ENCODE results near the gene ZDHHC20. TPM values are rescaled to one million over a fixed set of nuclear protein-coding genes. Genes with fewer than 3 reads are reported as not detected.

Gene ZDHHC20
- total RNA-seq, 1 donor from 2014 or later, result 110 TPM

- H3K4me3 Mint-ChIP-seq (ENCODE audit: low read depth), result no peak overlapping the region
- no peaks in the 10 kb centered on the region for H3K27me3 Mint-ChIP-seq
- no peaks in the 10 kb centered on the region for H3K9me3 Mint-ChIP-seq (ENCODE audit: low read depth)
- H3K4me1 Mint-ChIP-seq (ENCODE audit: low read depth), result peaks cover 12% of the 10 kb centered on the region
- H3K36me3 Mint-ChIP-seq (ENCODE audit: insufficient read depth), result no peaks in the 10 kb centered on the region
- no peak for TF ChIP-seq CTCF (IDR thresholded peaks at IDR 0.05; ENCODE audit: unreplicated experiment)
- DNase-seq (ENCODE audit: low spot score, unreplicated experiment), result no peak
- H3K27ac Mint-ChIP-seq, result no peak overlapping the region
Observed at GRCh38 chr13:21338156-21338555, 120.9 kb downstream of the ZDHHC20 start.

- no peak overlapping the region for H3K4me3 Mint-ChIP-seq (ENCODE audit: low read depth)
- no peaks in the 10 kb centered on the region for H3K9me3 Mint-ChIP-seq (ENCODE audit: low read depth)
- H3K36me3 Mint-ChIP-seq (ENCODE audit: insufficient read depth), result no peaks in the 10 kb centered on the region
- DNase-seq (ENCODE audit: low spot score, unreplicated experiment), result no peak
- H3K4me1 Mint-ChIP-seq (ENCODE audit: low read depth), result peaks cover 12% of the 10 kb centered on the region
- TF ChIP-seq CTCF (IDR thresholded peaks at IDR 0.05; ENCODE audit: unreplicated experiment), result no peak
- H3K27ac Mint-ChIP-seq, result no peak overlapping the region
- H3K27me3 Mint-ChIP-seq, result no peaks in the 10 kb centered on the region
Observed at GRCh38 chr13:21336609-21337349, 122.3 kb downstream of the ZDHHC20 start.

GRCh38 chr13:21333186-21333585 lies 125.9 kb downstream of the ZDHHC20 start:
- Mint-ChIP-seq H3K27me3 (no peaks in the 10 kb centered on the region), H3K9me3 (ENCODE audit: low read depth) (no peaks in the 10 kb centered on the region), H3K27ac (no peak overlapping the region), H3K4me1 (ENCODE audit: low read depth) (peaks cover 8% of the 10 kb centered on the region), H3K4me3 (ENCODE audit: low read depth) (no peak overlapping the region), H3K36me3 (ENCODE audit: insufficient read depth) (no peaks in the 10 kb centered on the region)
- DNase-seq (ENCODE audit: low spot score, unreplicated experiment), result no peak
- no peak for TF ChIP-seq CTCF (IDR thresholded peaks at IDR 0.05; ENCODE audit: unreplicated experiment)

- DNase-seq (ENCODE audit: low spot score, unreplicated experiment), result no peak
- Mint-ChIP-seq H3K27ac (no peak overlapping the region), H3K9me3 (ENCODE audit: low read depth) (no peaks in the 10 kb centered on the region), H3K36me3 (ENCODE audit: insufficient read depth) (no peaks in the 10 kb centered on the region), H3K27me3 (peaks cover 17% of the 10 kb centered on the region), H3K4me3 (ENCODE audit: low read depth) (no peak overlapping the region), H3K4me1 (ENCODE audit: low read depth) (peaks cover 13% of the 10 kb centered on the region)
- no peak for TF ChIP-seq CTCF (IDR thresholded peaks at IDR 0.05; ENCODE audit: unreplicated experiment)
Observed at GRCh38 chr13:21330126-21330861, 128.8 kb downstream of the ZDHHC20 start.

GRCh38 chr13:21328836-21329477 lies 130.1 kb downstream of the ZDHHC20 start:
- TF ChIP-seq CTCF (IDR thresholded peaks at IDR 0.05; ENCODE audit: unreplicated experiment), result no peak
- DNase-seq (ENCODE audit: low spot score, unreplicated experiment), result no peak
- H3K4me3 Mint-ChIP-seq (ENCODE audit: low read depth), result no peak overlapping the region
- no peaks in the 10 kb centered on the region for H3K9me3 Mint-ChIP-seq (ENCODE audit: low read depth)
- H3K27me3 Mint-ChIP-seq, result peaks cover 27% of the 10 kb centered on the region
- peaks cover 13% of the 10 kb centered on the region for H3K4me1 Mint-ChIP-seq (ENCODE audit: low read depth)
- no peak overlapping the region for H3K27ac Mint-ChIP-seq
- H3K36me3 Mint-ChIP-seq (ENCODE audit: insufficient read depth), result no peaks in the 10 kb centered on the region

All from progenitor cell of endocrine pancreas (in vitro differentiated cells).